SU-DHL-6 (cell line): ENCODE data around the gene NEK3.

Experiments used
- H2AFZ ChIP-seq: fragments of 200-600 bp; sonication (generic); 2 replicates; pipeline ENCODE4 v1.6.1; 2014; ENCODE audit warnings: low read depth, mild to moderate bottlenecking, moderate library complexity, mixed read lengths, antibody characterized with exemption, low read length; ENCODE audit not compliant: severe bottlenecking
- H3F3A ChIP-seq: fragments of 200-600 bp; shearing (Covaris generic); 2 replicates; pipeline ENCODE4 v1.6.0; 2016; ENCODE audit warnings: antibody characterized with exemption, mild to moderate bottlenecking; ENCODE audit not compliant: insufficient read depth
- H3K27ac ChIP-seq: fragments of 200-600 bp; sonication (generic); 2 replicates; pipeline ENCODE4 v1.5.1; 2016; ENCODE audit warnings: low read depth, mild to moderate bottlenecking, low read length, moderate library complexity, mixed read lengths
- H3K27me3 ChIP-seq: fragments of 200-600 bp; sonication (generic), shearing (Covaris generic); 2 replicates; pipeline ENCODE4 v1.6.0; 2014; ENCODE audit warnings: mild to moderate bottlenecking, low read length
- H3K36me3 ChIP-seq: fragments of 200-600 bp; sonication (generic); 2 replicates; pipeline ENCODE4 v1.6.1; 2014; ENCODE audit warnings: mild to moderate bottlenecking, low read length, mixed read lengths
- H3K4me2 ChIP-seq: fragments of 300-600, 200-600 bp; shearing (Covaris generic), sonication (generic); 2 replicates; pipeline ENCODE4 v1.6.0; 2014; ENCODE audit warnings: low read length, low read depth, mild to moderate bottlenecking; ENCODE audit not compliant: poor library complexity, severe bottlenecking
- H3K4me3 ChIP-seq: fragments of 200-600 bp; sonication (generic); 2 replicates; pipeline ENCODE4 v1.5.1; 2014; ENCODE audit warnings: antibody characterized with exemption, low read length, mild to moderate bottlenecking, mixed read lengths; ENCODE audit not compliant: insufficient read depth, poor library complexity, severe bottlenecking
- H3K79me2 ChIP-seq: fragments of 200-600 bp; sonication (generic); 2 replicates; pipeline ENCODE4 v1.6.1; 2014; ENCODE audit warnings: mild to moderate bottlenecking, low read length, moderate library complexity; ENCODE audit not compliant: insufficient read depth
- H3K9ac ChIP-seq: fragments of 200-600 bp; sonication (generic); 2 replicates; pipeline ENCODE4 v1.7.0; 2014; ENCODE audit warnings: mild to moderate bottlenecking, low read length
- H3K9me2 ChIP-seq: fragments of 200-600 bp; sonication (generic); replicated peaks from 2 replicates; pipeline ENCODE4 v1.6.1; 2014; ENCODE audit warnings: low read length; ENCODE audit not compliant: insufficient read depth
- H3K9me3 ChIP-seq: fragments of 200-600 bp; sonication (generic); 2 replicates; pipeline ENCODE4 v1.6.1; 2014; ENCODE audit warnings: low read length, mixed read lengths; ENCODE audit not compliant: insufficient read depth
- H4K20me1 ChIP-seq: fragments of 200-600 bp; sonication (generic); 2 replicates; pipeline ENCODE4 v1.6.1; 2014; ENCODE audit warnings: low read depth, mild to moderate bottlenecking, antibody characterized with exemption, low read length, moderate library complexity, mixed read lengths
- CTCF ChIP-seq: fragments of 200-600 bp; sonication (generic); IDR thresholded peaks from one replicate; pipeline ENCODE4 v1.5.1; 2017; ENCODE audit warnings: antibody characterized with exemption, mild to moderate bottlenecking, low read length, moderate library complexity; ENCODE audit not compliant: insufficient read depth, poor library complexity, severe bottlenecking
- EZH2phosphoT487 ChIP-seq: fragments of 200-600 bp; sonication (generic), shearing (Covaris generic); conservative IDR thresholded peaks from 2 replicates; pipeline ENCODE4 v1.6.1; 2018; ENCODE audit warnings: mild to moderate bottlenecking, antibody characterized with exemption, low read length, moderate library complexity, mixed read lengths

Gene NEK3

GRCh38 chr13:52161181-52161646 is 1.8 kb upstream of the NEK3 start:
- no peak overlapping the region for H2AFZ ChIP-seq
- H3K9me2 ChIP-seq: no peaks in the 10 kb centered on the region
- H3K4me3 ChIP-seq: no peak overlapping the region
- H3K27me3 ChIP-seq: no peaks in the 10 kb centered on the region
- H3K36me3 ChIP-seq: no peaks in the 10 kb centered on the region
- H3K79me2 ChIP-seq: no peaks in the 10 kb centered on the region
- TF ChIP-seq EZH2phosphoT487 (no peak), CTCF (no peak)
- no peak overlapping the region for H3K9ac ChIP-seq
- H3F3A ChIP-seq: no peaks in the 10 kb centered on the region
- H4K20me1 ChIP-seq: no peaks in the 10 kb centered on the region
- no peak overlapping the region for H3K27ac ChIP-seq
- no peaks in the 10 kb centered on the region for H3K9me3 ChIP-seq
- H3K4me2 ChIP-seq: no peak overlapping the region

GRCh38 chr13:52160506-52160905 is 1.1 kb upstream of the NEK3 start:
- H4K20me1 ChIP-seq: no peaks in the 10 kb centered on the region
- H2AFZ ChIP-seq: no peak overlapping the region

GRCh38 chr13:52160053-52160452 is 656 bp upstream of the NEK3 start:
- Histone ChIP-seq H2AFZ (no peak overlapping the region), H3K9ac (no peak overlapping the region), H3K4me2 (no peak overlapping the region), H3K36me3 (no peaks in the 10 kb centered on the region), H3K4me3 (no peak overlapping the region), H3K9me2 (no peaks in the 10 kb centered on the region), H4K20me1 (no peaks in the 10 kb centered on the region), H3K79me2 (no peaks in the 10 kb centered on the region), H3K27ac (no peak overlapping the region), H3K9me3 (no peaks in the 10 kb centered on the region), H3F3A (no peaks in the 10 kb centered on the region), H3K27me3 (no peaks in the 10 kb centered on the region)
- TF ChIP-seq CTCF: no peak
- TF ChIP-seq EZH2phosphoT487: no peak

More at GRCh38 chr13:52160506-52160905, 1.1 kb upstream of the NEK3 start:
- no peaks in the 10 kb centered on the region for H3K79me2 ChIP-seq
- no peak overlapping the region for H3K9ac ChIP-seq
- no peak for TF ChIP-seq CTCF
- no peak for TF ChIP-seq EZH2phosphoT487
- no peaks in the 10 kb centered on the region for H3K36me3 ChIP-seq
- H3K9me2 ChIP-seq: no peaks in the 10 kb centered on the region
- H3K4me2 ChIP-seq: no peak overlapping the region
- H3K9me3 ChIP-seq: no peaks in the 10 kb centered on the region
- no peaks in the 10 kb centered on the region for H3F3A ChIP-seq
- H3K27ac ChIP-seq: no peak overlapping the region
- H3K4me3 ChIP-seq: no peak overlapping the region
- no peaks in the 10 kb centered on the region for H3K27me3 ChIP-seq
